ENCODE results near the gene ANKRD11. TPM values are rescaled to one million over a fixed set of nuclear protein-coding genes. Genes with fewer than 3 reads are reported as not detected.

ANKRD11 gene
- polyA plus RNA-seq, 3 donors = 3.2 to 62.4 (median 5.4) TPM

- Mint-ChIP-seq H3K4me3 (no peak overlapping the region), H3K9me3 (no peaks in the 10 kb centered on the region), H3K27me3 (ENCODE audit: low read depth in 3 of 3) (no peaks in the 10 kb centered on the region), H3K4me1 (peaks cover 57% of the 10 kb centered on the region), H3K27ac (peak overlapping the region; percentile 38 to 94 (median 65)), H3K36me3 (peaks cover 13 to 36% of the 10 kb centered on the region in 2 donors)
- H3K4me2 ChIP-seq (replicated peaks; ENCODE audit: extremely low read depth, low read length, poor library complexity, severe bottlenecking) = no peak overlapping the region
- no peaks in the 10 kb centered on the region for H3K27me3 ChIP-seq (ENCODE audit: control insufficient read depth in 2 of 2, insufficient read depth in 2 of 2, low read length in 2 of 2)
- H3K9me3 ChIP-seq (replicated peaks in 1 of 2; ENCODE audit: control insufficient read depth in 1 of 2, insufficient read depth in 1 of 2, low read length in 2 of 2) = no peaks in the 10 kb centered on the region
- WGBS (ENCODE audit: insufficient coverage) = 90% methylated on average over 35 of the region's 37 CpGs
- peaks cover 34 to 42% of the 10 kb centered on the region in 2 donors for H3K4me1 ChIP-seq (ENCODE audit: control insufficient read depth in 1 of 2, insufficient read depth in 2 of 2, low read length in 2 of 2)
- H3K27ac ChIP-seq (ENCODE audit: low read depth in 1 of 2, low read length in 2 of 2) = peak overlapping the region in 1 of 2 donors; percentile 74
- intact Hi-C loops (cut with micrococcal nuclease) = no loop called here
- no peak overlapping the region for H3K9ac ChIP-seq (ENCODE audit: insufficient read depth, low read length, poor library complexity, severe bottlenecking)
- no peak for DNase-seq
- H3K79me2 ChIP-seq (ENCODE audit: insufficient read depth, low read length) = peaks cover 94% of the 10 kb centered on the region
- no peak overlapping the region for H2AFZ ChIP-seq (ENCODE audit: insufficient read depth, low read depth, low read length, poor library complexity, severe bottlenecking)
- H4K20me1 ChIP-seq (ENCODE audit: insufficient read depth, low read length) = peaks cover 100% of the 10 kb centered on the region
- H3K36me3 ChIP-seq (replicated peaks in 1 of 2; ENCODE audit: control insufficient read depth in 1 of 2, insufficient read depth in 2 of 2, low read length in 2 of 2) = peaks cover 6 to 24% of the 10 kb centered on the region in 2 donors
- no peak for TF ChIP-seq CTCF (IDR thresholded peaks at IDR 0.05)
- H3K4me3 ChIP-seq (replicated peaks in 1 of 3; ENCODE audit: low read depth in 2 of 3, low read length in 3 of 3) = no peak overlapping the region
Measured at GRCh38 chr16:89366561-89367537, 123.5 kb downstream of the ANKRD11 start.

GRCh38 chr16:89365996-89366395, 124.4 kb downstream of the ANKRD11 start:
- peaks cover 11 to 30% of the 10 kb centered on the region in 2 donors for H3K36me3 Mint-ChIP-seq
- intact Hi-C loops (cut with micrococcal nuclease) = no loop called here
- H3K4me3 ChIP-seq (replicated peaks in 1 of 3; ENCODE audit: low read depth in 2 of 3, low read length in 3 of 3) = no peak overlapping the region
- no peaks in the 10 kb centered on the region for H3K27me3 Mint-ChIP-seq (ENCODE audit: low read depth in 3 of 3)
- H3K79me2 ChIP-seq (ENCODE audit: insufficient read depth, low read length) = peaks cover 94% of the 10 kb centered on the region
- no peak for DNase-seq
- H3K9me3 ChIP-seq (replicated peaks in 1 of 2; ENCODE audit: control insufficient read depth in 1 of 2, insufficient read depth in 1 of 2, low read length in 2 of 2) = no peaks in the 10 kb centered on the region
- H3K4me1 Mint-ChIP-seq = peaks cover 65% of the 10 kb centered on the region
- peaks cover 43 to 50% of the 10 kb centered on the region in 2 donors for H3K4me1 ChIP-seq (ENCODE audit: control insufficient read depth in 1 of 2, insufficient read depth in 2 of 2, low read length in 2 of 2)
- no peak for TF ChIP-seq CTCF (IDR thresholded peaks at IDR 0.05)
- peak overlapping the region in 1 of 2 donors; percentile 74 for H3K27ac ChIP-seq (ENCODE audit: low read depth in 1 of 2, low read length in 2 of 2)
- H2AFZ ChIP-seq (ENCODE audit: insufficient read depth, low read depth, low read length, poor library complexity, severe bottlenecking) = no peak overlapping the region
- H3K9me3 Mint-ChIP-seq = no peaks in the 10 kb centered on the region
- H3K4me2 ChIP-seq (replicated peaks; ENCODE audit: extremely low read depth, low read length, poor library complexity, severe bottlenecking) = no peak overlapping the region
- peaks cover 100% of the 10 kb centered on the region for H4K20me1 ChIP-seq (ENCODE audit: insufficient read depth, low read length)
- H3K27ac Mint-ChIP-seq = peak overlapping the region in 6 of 7 donors; percentile 62 to 94 (median 82)
- H3K36me3 ChIP-seq (replicated peaks in 1 of 2; ENCODE audit: control insufficient read depth in 1 of 2, insufficient read depth in 2 of 2, low read length in 2 of 2) = peaks cover 0 to 15% of the 10 kb centered on the region in 2 donors
- WGBS (ENCODE audit: insufficient coverage) = no CpG with 5 or more reads among the region's 5 CpGs
- no peak overlapping the region for H3K4me3 Mint-ChIP-seq
- H3K9ac ChIP-seq (ENCODE audit: insufficient read depth, low read length, poor library complexity, severe bottlenecking) = no peak overlapping the region
- no peaks in the 10 kb centered on the region for H3K27me3 ChIP-seq (ENCODE audit: control insufficient read depth in 2 of 2, insufficient read depth in 2 of 2, low read length in 2 of 2)

Data from CD14-positive monocyte (primary cell).